Stimulated activated CD8-positive, alpha-beta memory T cell treated with anti-CD3 and anti-CD28 coated beads, Interleukin-7, amount 100 ng/mL, for 1 hour (primary cell): ENCODE data around the gene TMEM212.
"Not testable (repeated sequence)": the region's sequence is repeated elsewhere in the genome, so short reads cannot be mapped to it uniquely, and the experiment has no call there.

Experiments
- DNase-seq, 2 donors: peaks; one replicate each; pipeline ENCODE4 v3.0.0-alpha.2; 2020; ENCODE audit warnings: low read depth in 2 of 2

Gene TMEM212

DNA sequence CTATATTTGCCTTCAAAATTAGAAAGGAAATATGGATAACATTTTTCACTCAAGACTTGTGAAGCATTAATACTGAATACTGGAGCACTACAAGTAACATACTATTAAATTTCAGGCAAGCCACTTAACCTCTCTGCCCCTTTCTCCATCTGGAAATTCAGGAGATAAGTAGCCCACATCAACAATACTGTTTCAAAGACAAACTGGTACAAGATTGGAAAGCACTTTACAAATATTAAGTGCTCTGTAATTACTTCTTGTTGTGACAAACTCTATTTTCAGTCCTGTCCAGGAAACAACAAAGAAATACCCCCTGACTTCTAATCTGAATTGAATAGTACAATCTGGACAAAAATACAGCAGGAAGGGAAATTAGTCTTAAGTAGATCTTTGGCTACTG lies 49.3 kb downstream of the TMEM212 start:
- DNase-seq, result no peak

DNA sequence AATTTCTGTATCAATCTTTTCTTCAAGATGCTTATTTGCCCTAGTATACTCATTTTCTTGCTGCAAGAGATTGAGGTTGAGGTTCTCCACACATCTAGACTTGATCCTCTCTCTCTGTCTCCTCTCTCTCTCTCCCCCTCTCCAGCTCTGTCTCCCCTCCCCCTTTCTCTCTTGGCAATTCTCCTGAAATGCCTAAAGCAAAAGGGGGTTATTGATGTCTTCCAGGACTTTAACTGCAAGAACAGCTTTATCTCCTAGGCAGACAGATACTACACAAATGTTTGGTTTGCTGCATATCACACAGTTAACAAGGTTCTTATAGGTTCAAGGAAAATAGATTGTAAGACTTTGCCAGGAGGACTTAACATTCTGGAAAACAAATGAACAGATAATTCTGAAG lies 52.1 kb downstream of the TMEM212 start:
- no peak for DNase-seq

DNA sequence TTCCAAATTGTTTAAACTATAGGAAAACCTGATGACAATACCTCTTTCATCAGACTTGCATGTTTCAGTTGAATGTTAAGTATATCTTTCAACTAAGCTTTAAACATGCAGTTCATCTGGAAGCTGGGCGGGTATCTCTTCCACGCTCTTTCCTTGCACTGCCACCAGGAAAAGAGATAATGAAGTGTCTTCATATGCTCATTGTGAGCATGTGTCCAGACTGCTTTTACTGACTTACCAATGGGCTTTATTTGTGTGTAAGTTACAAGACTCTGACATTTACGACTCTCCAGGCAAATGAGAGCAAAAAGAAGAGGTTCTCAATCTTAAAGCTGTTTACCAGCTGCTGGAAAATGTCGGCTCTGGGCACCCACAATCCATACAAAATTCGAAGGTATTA lies 52.8 kb downstream of the TMEM212 start:
- DNase-seq, result no peak

DNA sequence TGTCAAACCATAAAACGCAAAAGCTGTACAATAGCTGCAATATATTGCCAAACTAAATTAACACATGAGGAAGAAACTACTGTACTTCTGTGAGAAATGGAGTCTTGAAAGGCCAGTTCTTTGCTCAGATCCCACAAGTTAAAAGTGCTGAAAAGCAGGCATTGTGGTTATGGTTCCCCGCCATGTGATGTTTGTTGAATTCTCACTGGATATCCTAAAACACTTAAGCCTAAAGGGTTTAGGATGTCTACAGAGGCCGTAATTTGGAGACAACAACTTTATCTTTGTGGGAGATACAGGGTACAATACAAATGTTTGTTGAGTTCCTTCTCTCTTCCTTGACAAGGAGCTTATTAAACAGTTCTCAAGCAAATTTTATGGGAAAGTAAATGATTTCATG lies 53.2 kb downstream of the TMEM212 start:
- no peak for DNase-seq

DNA sequence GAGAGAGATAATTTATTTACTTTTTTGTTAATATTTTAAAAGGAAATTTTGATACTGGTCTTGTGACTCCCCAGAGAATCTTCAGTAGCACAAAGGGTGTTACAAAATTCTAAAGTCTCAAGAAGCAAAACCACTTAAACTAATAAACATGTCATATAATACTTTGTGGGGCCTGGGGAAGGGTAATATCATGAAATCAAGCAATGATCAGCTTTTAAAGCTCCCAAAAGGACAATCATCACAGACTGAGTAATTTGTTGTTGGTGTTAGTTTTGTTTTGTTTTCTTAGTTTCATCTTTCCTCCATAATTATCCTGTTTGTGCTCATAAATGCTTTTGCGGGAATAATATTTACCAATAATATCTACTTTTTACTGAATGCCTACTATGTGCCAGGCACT lies 55.0 kb downstream of the TMEM212 start:
- DNase-seq, result no peak

DNA sequence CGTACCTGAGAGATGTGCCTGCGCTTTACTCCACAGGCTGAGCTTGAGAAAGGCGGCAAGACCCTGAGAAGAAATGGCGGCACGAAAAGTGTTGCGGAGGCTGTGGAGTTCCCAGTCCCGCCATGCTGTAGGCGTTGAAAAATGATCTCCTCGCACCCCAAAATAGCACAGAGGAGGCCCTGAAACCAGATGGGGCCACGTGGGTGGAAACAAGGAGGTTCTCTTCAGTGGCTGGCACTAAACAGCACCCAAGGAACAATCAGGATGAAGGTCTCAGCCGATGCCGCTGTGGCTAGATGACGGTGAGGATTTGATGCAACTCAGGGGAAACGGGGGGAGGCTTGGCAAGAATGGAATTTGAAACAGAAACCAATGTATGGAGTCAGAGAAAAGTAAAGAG lies 57.3 kb downstream of the TMEM212 start:
- DNase-seq, result no peak

DNA sequence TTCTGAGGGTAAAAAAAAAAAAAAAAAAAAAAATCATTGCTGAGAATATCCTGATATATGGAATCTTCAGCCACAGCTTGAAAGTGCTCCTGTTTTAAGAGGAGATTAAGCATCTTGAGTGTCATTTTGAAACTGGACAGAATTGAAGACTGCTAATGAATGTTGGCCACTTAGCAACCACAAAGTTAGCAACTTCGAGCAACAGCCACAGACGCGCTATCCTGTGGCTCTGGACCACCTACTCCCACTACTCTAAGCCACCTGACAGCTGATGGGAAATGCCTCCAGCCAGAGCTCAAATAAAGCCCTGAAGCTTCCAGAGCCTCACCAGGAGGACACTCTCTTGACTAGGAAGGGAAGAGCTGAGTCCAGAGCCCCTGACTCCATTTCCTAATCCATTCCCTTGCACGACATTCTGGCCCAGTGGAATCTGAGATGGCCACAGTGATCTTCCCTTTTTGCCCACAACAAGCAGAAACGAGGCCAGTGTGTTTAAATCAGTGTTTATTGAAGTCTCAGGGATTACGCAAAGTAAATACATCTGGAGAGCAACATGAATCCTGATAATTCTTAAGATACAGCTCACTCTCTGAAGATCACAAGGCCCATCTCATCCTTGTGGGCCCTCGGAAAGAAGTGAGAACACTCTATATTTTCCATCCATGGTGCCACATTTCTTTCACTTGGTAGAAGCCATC lies 58.6 kb downstream of the TMEM212 start:
- DNase-seq, result no peak

DNA sequence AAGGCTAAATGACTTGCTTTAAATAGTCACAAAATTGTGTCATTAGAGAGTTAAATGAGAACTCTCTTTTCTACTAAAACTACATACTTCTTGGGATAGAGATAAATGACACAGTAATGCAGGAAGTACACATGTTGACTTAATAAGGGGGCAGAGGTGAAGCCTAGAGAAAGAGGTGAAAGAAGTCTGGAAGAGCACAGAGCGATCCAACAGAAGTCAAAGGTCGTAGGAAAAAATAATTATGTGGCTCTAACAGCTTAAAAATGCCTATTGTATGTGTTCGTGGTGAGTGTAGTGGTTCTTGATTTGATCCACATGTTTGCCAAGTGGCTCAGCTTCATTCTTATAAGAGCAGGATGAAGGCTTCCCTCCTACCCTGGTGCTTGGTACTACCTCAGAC lies 61.7 kb downstream of the TMEM212 start:
- no peak for DNase-seq

DNA sequence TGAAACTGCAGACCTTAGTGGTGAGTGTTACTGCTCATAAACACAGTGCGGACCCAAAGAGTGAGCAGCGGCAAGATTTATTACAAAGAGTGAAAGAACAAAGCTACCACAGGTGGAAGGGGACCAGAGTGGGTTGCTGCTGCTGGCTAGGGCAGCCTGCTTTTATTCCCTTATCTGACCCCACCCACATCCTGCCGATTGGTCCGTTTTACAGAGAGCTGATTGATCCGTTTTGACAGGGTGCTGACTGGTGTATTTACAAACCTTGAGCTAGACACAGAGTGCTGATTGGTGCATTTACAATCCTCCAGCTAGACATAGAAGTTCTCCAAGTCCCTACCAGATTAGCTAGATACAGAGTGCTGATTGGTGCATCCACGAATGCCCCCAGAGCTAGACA lies 63.4 kb downstream of the TMEM212 start:
- not testable (repeated sequence) for DNase-seq

DNA sequence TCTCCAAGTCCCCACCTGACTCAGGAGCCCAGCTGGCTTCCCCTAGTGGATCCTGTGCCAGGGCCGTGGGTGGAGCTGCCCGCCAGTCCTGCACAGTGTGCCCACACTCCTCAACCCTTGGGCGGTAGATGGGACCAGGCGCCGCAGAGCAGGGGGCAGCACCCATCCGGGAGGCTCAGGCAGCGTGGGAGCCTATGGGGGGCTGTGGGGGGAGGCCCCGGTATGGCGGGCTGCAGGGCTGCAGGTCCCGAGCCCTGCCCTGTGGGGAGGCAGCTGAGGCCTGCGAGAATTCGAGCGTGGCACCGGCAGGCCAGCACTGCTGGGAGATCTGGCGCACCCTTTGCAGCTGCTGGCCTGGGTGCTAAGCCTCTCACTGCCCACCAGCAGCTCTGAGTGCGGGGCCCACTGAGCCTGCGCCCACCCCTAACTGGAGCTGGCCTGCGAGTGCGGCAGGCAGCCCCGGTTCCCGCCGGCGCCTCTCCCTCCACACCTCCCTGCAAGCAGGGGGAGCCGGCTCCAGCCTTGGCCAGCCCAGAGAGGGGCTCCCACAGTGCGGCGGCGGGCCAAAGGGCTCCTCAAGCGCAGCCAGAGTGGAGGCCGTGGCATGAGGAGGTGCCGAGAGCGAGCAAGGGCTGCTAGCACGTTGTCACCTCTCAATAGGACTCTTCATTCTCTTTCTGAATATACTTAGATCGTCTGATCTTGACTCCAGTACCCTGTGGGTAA lies 64.0 kb downstream of the TMEM212 start:
- no peak for DNase-seq

DNA sequence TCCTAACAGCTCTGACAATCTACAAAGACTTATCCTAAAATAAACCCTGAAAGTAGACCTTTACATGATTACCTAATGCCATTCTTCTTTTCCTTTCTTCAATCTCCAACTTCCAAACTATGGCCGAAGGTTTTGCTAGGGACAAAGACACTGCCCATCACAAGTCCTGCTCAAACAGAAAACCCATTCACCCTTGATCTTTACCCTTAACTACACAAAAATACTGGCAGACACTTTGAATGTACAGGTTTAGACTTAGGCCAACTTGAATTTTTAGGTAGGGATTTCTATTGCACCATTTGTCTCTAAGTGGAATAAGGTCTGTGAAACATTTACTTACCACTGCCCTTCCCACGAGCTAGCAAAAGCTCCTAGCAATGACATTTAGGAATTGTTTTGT lies 64.6 kb downstream of the TMEM212 start:
- DNase-seq, result no peak

DNA sequence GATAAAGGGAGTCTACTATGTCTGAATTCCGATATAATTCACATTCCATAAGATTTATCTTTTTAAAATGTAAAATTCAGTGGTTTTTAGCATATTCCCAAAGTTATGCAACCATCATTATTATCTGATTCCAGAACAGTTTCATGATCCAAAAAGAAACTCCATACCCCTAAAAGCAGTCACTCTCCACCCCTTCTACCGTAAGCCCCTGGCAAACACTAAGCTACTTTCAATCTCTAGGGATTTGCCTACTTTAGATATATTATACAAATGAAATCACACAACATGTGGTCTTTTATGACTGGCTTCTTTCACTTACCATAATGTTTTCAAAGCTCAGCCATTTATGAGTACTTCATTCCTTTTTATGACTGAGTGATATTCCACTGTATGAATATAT lies 65.6 kb downstream of the TMEM212 start:
- DNase-seq, result no peak
